Liver (tissue), 9 donors: ENCODE data around the gene TANGO6. TPM values are rescaled to one million over a fixed set of nuclear protein-coding genes. Genes with fewer than 3 reads are reported as not detected.
A peak's percentile ranks its signal among the peaks of the same experiment; 100 is the strongest.

Experiments
- DNase-seq: peaks from one replicate; pipeline ENCODE4 v3.0.0-alpha.2; 2017; ENCODE audit warnings: low spot score
- H3K27ac ChIP-seq, 2 donors: one replicate each; pipeline ENCODE4 v1.7.0; 2013; ENCODE audit warnings: inconsistent platforms in 2 of 2, low read length in 2 of 2, control low read depth in 1 of 2, low read depth in 1 of 2, mild to moderate bottlenecking in 1 of 2
- H3K27me3 ChIP-seq, 4 donors: one replicate each; pipeline versions ENCODE4 v1.6.1 to v1.7.0; 2013; ENCODE audit warnings: low read length in 3 of 4, inconsistent platforms in 1 of 4, mild to moderate bottlenecking in 1 of 4, moderate library complexity in 1 of 4; ENCODE audit not compliant: control insufficient read depth in 4 of 4, insufficient read depth in 4 of 4
- H3K36me3 ChIP-seq, 4 donors: one replicate each; pipeline versions ENCODE4 v1.6.1 to v1.7.0; 2013; ENCODE audit warnings: low read length in 3 of 4, mild to moderate bottlenecking in 3 of 4, low read depth in 1 of 4, moderate library complexity in 1 of 4; ENCODE audit not compliant: control insufficient read depth in 4 of 4, insufficient read depth in 3 of 4
- H3K4me1 ChIP-seq, 4 donors: one replicate each; pipeline versions ENCODE4 v1.6.1 to v1.7.0; 2013; ENCODE audit warnings: low read length in 3 of 4, mild to moderate bottlenecking in 3 of 4, moderate library complexity in 1 of 4; ENCODE audit not compliant: control insufficient read depth in 4 of 4, insufficient read depth in 4 of 4
- H3K4me3 ChIP-seq, 3 donors: one replicate each; pipeline versions ENCODE4 v1.6.1 to v1.7.0; 2013; ENCODE audit warnings: low read length in 3 of 3, control low read depth in 1 of 3, low read depth in 1 of 3, mild to moderate bottlenecking in 1 of 3
- H3K9ac ChIP-seq, 2 donors: one replicate each; pipeline ENCODE4 v1.7.0; 2013; ENCODE audit warnings: low read length in 2 of 2, mild to moderate bottlenecking in 2 of 2, moderate library complexity in 2 of 2, control low read depth in 1 of 2, low read depth in 1 of 2
- H3K9me3 ChIP-seq, 4 donors: one replicate each; pipeline versions ENCODE4 v1.6.1 to v1.7.0; 2013; ENCODE audit warnings: low read length in 3 of 4; ENCODE audit not compliant: control insufficient read depth in 4 of 4
- EGR1 ChIP-seq, 2 donors: IDR thresholded peaks; 2 replicates each; pipeline ENCODE4 v1.6.1; 2016 to 2018; ENCODE audit warnings: antibody characterized with exemption in 2 of 2, low read depth in 2 of 2
- FOXA1 ChIP-seq: IDR thresholded peaks from 2 replicates; pipeline ENCODE4 v1.6.1; 2016; ENCODE audit warnings: antibody characterized with exemption
- FOXA2 ChIP-seq: IDR thresholded peaks from 2 replicates; pipeline ENCODE4 v1.6.1; 2016; ENCODE audit warnings: antibody characterized with exemption
- GABPA ChIP-seq, 2 donors: IDR thresholded peaks in 1 of 2; conservative IDR thresholded peaks in 1 of 2; 2 replicates each; pipeline ENCODE4 v1.6.1; 2016; ENCODE audit warnings: antibody characterized with exemption in 2 of 2, mild to moderate bottlenecking in 1 of 2, moderate library complexity in 1 of 2
- HNF4A ChIP-seq, 2 donors: conservative IDR thresholded peaks; 2 replicates each; pipeline ENCODE4 v1.6.1; 2016; ENCODE audit warnings: antibody characterized with exemption in 2 of 2, mild to moderate bottlenecking in 2 of 2
- HNF4G ChIP-seq: IDR thresholded peaks from 2 replicates; pipeline ENCODE4 v1.6.1; 2016; ENCODE audit warnings: antibody characterized with exemption
- JUND ChIP-seq, 2 donors: IDR thresholded peaks; 2 replicates each; pipeline ENCODE4 v1.6.1; 2016; ENCODE audit warnings: antibody characterized with exemption in 2 of 2
- NR2F2 ChIP-seq: IDR thresholded peaks from 2 replicates; pipeline ENCODE4 v1.6.1; 2016; ENCODE audit warnings: antibody characterized with exemption
- RAD21 ChIP-seq, 2 donors: IDR thresholded peaks; 2 replicates each; pipeline ENCODE4 v1.6.1; 2016; ENCODE audit warnings: antibody characterized with exemption in 2 of 2, mild to moderate bottlenecking in 2 of 2
- RXRA ChIP-seq, 2 donors: IDR thresholded peaks; 2 replicates each; pipeline ENCODE4 v1.6.1; 2017 to 2018; ENCODE audit warnings: antibody characterized with exemption in 2 of 2, mild to moderate bottlenecking in 1 of 2
- SP1 ChIP-seq: IDR thresholded peaks from 2 replicates; pipeline ENCODE4 v1.6.1; 2018; ENCODE audit warnings: antibody characterized with exemption, mild to moderate bottlenecking
- TAF1 ChIP-seq: conservative IDR thresholded peaks from 2 replicates; pipeline ENCODE4 v1.6.1; 2016; ENCODE audit warnings: antibody characterized with exemption, mild to moderate bottlenecking
- YY1 ChIP-seq: IDR thresholded peaks from 2 replicates; pipeline ENCODE4 v1.6.1; 2016; ENCODE audit warnings: antibody characterized with exemption, mild to moderate bottlenecking
- WGBS: extraction: QIAGEN DNeasy Blood & Tissue Kit; methylation state at CpG from one replicate; pipeline ENCODE4 v1.1.7; 2013; 5-methylcytosine and 5-hydroxymethylcytosine counted together
- polyA plus RNA-seq, 2 donors: library from polyadenylated mRNA; stranded (reverse) in 1 of 2; unstranded in 1 of 2; fragments of 200-250 nt in 1 of 2; fragments of >200 nt in 1 of 2; fragmentation: Nextera tagmentation in 1 of 2; extraction: Ambion mirVana in 1 of 2; gene quantifications; one replicate each; pipeline versions ENCODE4 v1.2.1 to v1.2.3, GENCODE V29; 2013 to 2015
- total RNA-seq, 2 donors: library from RNA; depleted of rRNA; stranded (reverse); fragments of >200 nt; gene quantifications; one replicate each; pipeline ENCODE4 v1.2.3, GENCODE V29; 2014
- TF ChIP-seq, protein P1 (sequence below): IDR thresholded peaks from 2 replicates; pipeline ENCODE4 v1.6.1; 2016; ENCODE audit warnings: antibody characterized with exemption
- TF ChIP-seq, protein P2 (sequence below): IDR thresholded peaks from 2 replicates; pipeline ENCODE4 v1.6.1; 2016; ENCODE audit warnings: antibody characterized with exemption
- TF ChIP-seq, protein P3 (sequence below): IDR thresholded peaks from 2 replicates; pipeline ENCODE4 v1.6.1; 2016; ENCODE audit warnings: antibody characterized with exemption
- TF ChIP-seq, protein P4 (sequence below): fragments of 150-350 bp; IDR thresholded peaks from 2 replicates; pipeline ENCODE4 v1.5.1; 2017; ENCODE audit warnings: improper control_type of control experiment, low read depth, low read length; ENCODE audit not compliant: missing input control
- TF ChIP-seq, protein P5 (sequence below): IDR thresholded peaks from 2 replicates; pipeline ENCODE4 v1.6.1; 2016; ENCODE audit warnings: antibody characterized with exemption, mild to moderate bottlenecking
- donor health status: healthy.
- donor health status: healthy.
- donor health status: healthy.
- donor health status: healthy.
- donor health status: healthy.

The TANGO6 gene
- total and polyA plus RNA-seq, 4 donors = 6.8 to 40.6 (median 10.5) TPM

DNA sequence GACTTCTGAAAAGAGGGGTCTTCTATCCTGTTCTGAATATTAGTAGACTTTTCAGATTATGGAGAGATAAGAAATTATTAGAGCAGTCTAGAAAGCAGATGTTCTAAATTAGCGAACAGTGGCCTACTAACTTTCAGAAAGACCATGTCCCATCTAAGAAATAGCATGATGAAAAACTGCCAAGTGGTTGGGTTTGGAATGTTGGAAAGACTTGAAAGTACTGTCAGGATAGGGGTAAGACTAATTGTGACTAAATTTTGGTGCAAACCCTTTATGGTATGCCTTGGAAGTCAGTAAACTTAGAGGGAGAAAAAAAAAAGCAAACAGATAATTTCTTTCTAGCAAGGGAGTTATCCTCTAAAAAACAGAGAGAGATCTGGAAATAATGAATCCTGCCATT lies 41.1 kb downstream of the TANGO6 start:
- H3K9me3 ChIP-seq = no peaks in the 10 kb centered on the region
- DNase-seq = no peak
- H3K9ac ChIP-seq = no peak overlapping the region
- WGBS = 89% methylated on average over 1 of the region's 1 CpG
- peaks cover 2 to 16% (median 9%) of the 10 kb centered on the region in 4 donors for H3K4me1 ChIP-seq
- TF ChIP-seq RXRA (IDR thresholded peaks at IDR 0.05) = no peak
- TF ChIP-seq HNF4G = no peak
- TF ChIP-seq FOXA1 = no peak
- no peak for TF ChIP-seq GABPA (IDR thresholded peaks at IDR 0.05 in 1 of 2, conservative IDR thresholded peaks at IDR 0.05 in 1 of 2)
- no peak for TF ChIP-seq FOXA2
- no peak for TF ChIP-seq HNF4A (conservative IDR thresholded peaks at IDR 0.05)
- TF ChIP-seq, protein P1, sequence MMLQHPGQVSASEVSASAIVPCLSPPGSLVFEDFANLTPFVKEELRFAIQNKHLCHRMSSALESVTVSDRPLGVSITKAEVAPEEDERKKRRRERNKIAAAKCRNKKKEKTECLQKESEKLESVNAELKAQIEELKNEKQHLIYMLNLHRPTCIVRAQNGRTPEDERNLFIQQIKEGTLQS = no peak
- no peak for TF ChIP-seq JUND (IDR thresholded peaks at IDR 0.05)
- no peak for TF ChIP-seq NR2F2
- TF ChIP-seq, protein P2, sequence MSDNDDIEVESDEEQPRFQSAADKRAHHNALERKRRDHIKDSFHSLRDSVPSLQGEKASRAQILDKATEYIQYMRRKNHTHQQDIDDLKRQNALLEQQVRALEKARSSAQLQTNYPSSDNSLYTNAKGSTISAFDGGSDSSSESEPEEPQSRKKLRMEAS = no peak
- TF ChIP-seq RAD21 (IDR thresholded peaks at IDR 0.05) = no peak
- TF ChIP-seq, protein P3, sequence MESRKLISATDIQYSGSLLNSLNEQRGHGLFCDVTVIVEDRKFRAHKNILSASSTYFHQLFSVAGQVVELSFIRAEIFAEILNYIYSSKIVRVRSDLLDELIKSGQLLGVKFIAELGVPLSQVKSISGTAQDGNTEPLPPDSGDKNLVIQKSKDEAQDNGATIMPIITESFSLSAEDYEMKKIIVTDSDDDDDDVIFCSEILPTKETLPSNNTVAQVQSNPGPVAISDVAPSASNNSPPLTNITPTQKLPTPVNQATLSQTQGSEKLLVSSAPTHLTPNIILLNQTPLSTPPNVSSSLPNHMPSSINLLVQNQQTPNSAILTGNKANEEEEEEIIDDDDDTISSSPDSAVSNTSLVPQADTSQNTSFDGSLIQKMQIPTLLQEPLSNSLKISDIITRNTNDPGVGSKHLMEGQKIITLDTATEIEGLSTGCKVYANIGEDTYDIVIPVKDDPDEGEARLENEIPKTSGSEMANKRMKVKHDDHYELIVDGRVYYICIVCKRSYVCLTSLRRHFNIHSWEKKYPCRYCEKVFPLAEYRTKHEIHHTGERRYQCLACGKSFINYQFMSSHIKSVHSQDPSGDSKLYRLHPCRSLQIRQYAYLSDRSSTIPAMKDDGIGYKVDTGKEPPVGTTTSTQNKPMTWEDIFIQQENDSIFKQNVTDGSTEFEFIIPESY = no peak
- TF ChIP-seq EGR1 (IDR thresholded peaks at IDR 0.05; ENCODE audit: low read depth in 2 of 2) = no peak
- TF ChIP-seq YY1 = no peak
- no peak for TF ChIP-seq SP1
- TF ChIP-seq, protein P4, sequence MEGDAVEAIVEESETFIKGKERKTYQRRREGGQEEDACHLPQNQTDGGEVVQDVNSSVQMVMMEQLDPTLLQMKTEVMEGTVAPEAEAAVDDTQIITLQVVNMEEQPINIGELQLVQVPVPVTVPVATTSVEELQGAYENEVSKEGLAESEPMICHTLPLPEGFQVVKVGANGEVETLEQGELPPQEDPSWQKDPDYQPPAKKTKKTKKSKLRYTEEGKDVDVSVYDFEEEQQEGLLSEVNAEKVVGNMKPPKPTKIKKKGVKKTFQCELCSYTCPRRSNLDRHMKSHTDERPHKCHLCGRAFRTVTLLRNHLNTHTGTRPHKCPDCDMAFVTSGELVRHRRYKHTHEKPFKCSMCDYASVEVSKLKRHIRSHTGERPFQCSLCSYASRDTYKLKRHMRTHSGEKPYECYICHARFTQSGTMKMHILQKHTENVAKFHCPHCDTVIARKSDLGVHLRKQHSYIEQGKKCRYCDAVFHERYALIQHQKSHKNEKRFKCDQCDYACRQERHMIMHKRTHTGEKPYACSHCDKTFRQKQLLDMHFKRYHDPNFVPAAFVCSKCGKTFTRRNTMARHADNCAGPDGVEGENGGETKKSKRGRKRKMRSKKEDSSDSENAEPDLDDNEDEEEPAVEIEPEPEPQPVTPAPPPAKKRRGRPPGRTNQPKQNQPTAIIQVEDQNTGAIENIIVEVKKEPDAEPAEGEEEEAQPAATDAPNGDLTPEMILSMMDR = no peak
- TF ChIP-seq, protein P5, sequence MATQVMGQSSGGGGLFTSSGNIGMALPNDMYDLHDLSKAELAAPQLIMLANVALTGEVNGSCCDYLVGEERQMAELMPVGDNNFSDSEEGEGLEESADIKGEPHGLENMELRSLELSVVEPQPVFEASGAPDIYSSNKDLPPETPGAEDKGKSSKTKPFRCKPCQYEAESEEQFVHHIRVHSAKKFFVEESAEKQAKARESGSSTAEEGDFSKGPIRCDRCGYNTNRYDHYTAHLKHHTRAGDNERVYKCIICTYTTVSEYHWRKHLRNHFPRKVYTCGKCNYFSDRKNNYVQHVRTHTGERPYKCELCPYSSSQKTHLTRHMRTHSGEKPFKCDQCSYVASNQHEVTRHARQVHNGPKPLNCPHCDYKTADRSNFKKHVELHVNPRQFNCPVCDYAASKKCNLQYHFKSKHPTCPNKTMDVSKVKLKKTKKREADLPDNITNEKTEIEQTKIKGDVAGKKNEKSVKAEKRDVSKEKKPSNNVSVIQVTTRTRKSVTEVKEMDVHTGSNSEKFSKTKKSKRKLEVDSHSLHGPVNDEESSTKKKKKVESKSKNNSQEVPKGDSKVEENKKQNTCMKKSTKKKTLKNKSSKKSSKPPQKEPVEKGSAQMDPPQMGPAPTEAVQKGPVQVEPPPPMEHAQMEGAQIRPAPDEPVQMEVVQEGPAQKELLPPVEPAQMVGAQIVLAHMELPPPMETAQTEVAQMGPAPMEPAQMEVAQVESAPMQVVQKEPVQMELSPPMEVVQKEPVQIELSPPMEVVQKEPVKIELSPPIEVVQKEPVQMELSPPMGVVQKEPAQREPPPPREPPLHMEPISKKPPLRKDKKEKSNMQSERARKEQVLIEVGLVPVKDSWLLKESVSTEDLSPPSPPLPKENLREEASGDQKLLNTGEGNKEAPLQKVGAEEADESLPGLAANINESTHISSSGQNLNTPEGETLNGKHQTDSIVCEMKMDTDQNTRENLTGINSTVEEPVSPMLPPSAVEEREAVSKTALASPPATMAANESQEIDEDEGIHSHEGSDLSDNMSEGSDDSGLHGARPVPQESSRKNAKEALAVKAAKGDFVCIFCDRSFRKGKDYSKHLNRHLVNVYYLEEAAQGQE = no peak
- no peak for TF ChIP-seq TAF1
- peak overlapping the region; percentile 8 to 45 for H3K27ac ChIP-seq
- no peaks in the 10 kb centered on the region for H3K27me3 ChIP-seq
- no peak overlapping the region for H3K4me3 ChIP-seq
- peaks cover 0 to 7% (median 3%) of the 10 kb centered on the region in 4 donors for H3K36me3 ChIP-seq
